Keratinocyte (primary cell): ENCODE data around the gene ACKR4. TPM values are rescaled to one million over a fixed set of nuclear protein-coding genes. Genes with fewer than 3 reads are reported as not detected.

Experiments used
- DNase-seq: peaks from one replicate; pipeline ENCODE4 v3.0.0-alpha.2; 2011; ENCODE audit warnings: low read depth, missing footprints, low spot score
- FAIRE-seq: peaks from 2 replicates; lab custom pipeline; 2011; peaks lifted over from hg19 to GRCh38; lab: Jason Lieb, UNC
- H2AFZ ChIP-seq: 2 replicates; pipeline ENCODE4 v1.6.0; 2012; ENCODE audit warnings: low read length, control low read depth, inconsistent platforms; ENCODE audit not compliant: control insufficient read depth
- H3K27ac ChIP-seq: 2 replicates; pipeline ENCODE4 v1.5.1; 2011; ENCODE audit warnings: low read length; ENCODE audit not compliant: control insufficient read depth, insufficient read depth
- H3K27me3 ChIP-seq: 3 replicates; pipeline ENCODE4 v1.6.0; 2011; ENCODE audit warnings: low read length; ENCODE audit not compliant: control insufficient read depth, insufficient read depth; ENCODE audit errors: extremely low read depth
- H3K36me3 ChIP-seq, 2 experiments: 2 replicates in 1 of 2; 3 replicates in 1 of 2; pipeline ENCODE4 v1.5.1; 2011; ENCODE audit warnings: low read length in 2 of 2, mild to moderate bottlenecking in 1 of 2; ENCODE audit not compliant: control insufficient read depth in 2 of 2, insufficient read depth in 2 of 2; ENCODE audit errors: extremely low read depth in 1 of 2
- H3K4me1 ChIP-seq: 3 replicates; pipeline ENCODE4 v1.5.1; 2011; ENCODE audit warnings: low read length; ENCODE audit not compliant: control insufficient read depth, insufficient read depth; ENCODE audit errors: extremely low read depth
- H3K4me2 ChIP-seq: 3 replicates; pipeline ENCODE4 v1.6.0; 2011; ENCODE audit warnings: low read depth, low read length; ENCODE audit not compliant: control insufficient read depth, insufficient read depth; ENCODE audit errors: extremely low read depth
- H3K4me3 ChIP-seq, 3 experiments: fragments of 200-600 bp in 1 of 3; sonication (generic) in 1 of 3; 2 replicates in 2 of 3; 3 replicates in 1 of 3; pipeline ENCODE4 v1.5.1; 2011 to 2016; ENCODE audit warnings: low read length in 3 of 3, mild to moderate bottlenecking in 3 of 3, control low read depth in 2 of 3, inconsistent platforms in 1 of 3, low read depth in 1 of 3, mixed read lengths in 1 of 3, mixed run types in 1 of 3, moderate library complexity in 1 of 3; ENCODE audit not compliant: control insufficient read depth in 2 of 3, insufficient read depth in 2 of 3; ENCODE audit errors: extremely low read depth in 1 of 3
- H3K79me2 ChIP-seq: 2 replicates; pipeline ENCODE4 v1.6.0; 2012; ENCODE audit warnings: low read length; ENCODE audit not compliant: control insufficient read depth, insufficient read depth
- H3K9ac ChIP-seq: 3 replicates; pipeline ENCODE4 v1.6.0; 2011; ENCODE audit warnings: low read length; ENCODE audit not compliant: control insufficient read depth, insufficient read depth; ENCODE audit errors: extremely low read depth
- H3K9me1 ChIP-seq: 3 replicates; pipeline ENCODE4 v1.6.0; 2011; ENCODE audit warnings: low read length; ENCODE audit not compliant: control insufficient read depth, insufficient read depth; ENCODE audit errors: extremely low read depth
- H3K9me3 ChIP-seq: 2 replicates; pipeline ENCODE4 v1.5.1; 2012; ENCODE audit warnings: low read depth, low read length; ENCODE audit not compliant: control insufficient read depth
- H4K20me1 ChIP-seq: 3 replicates; pipeline ENCODE4 v1.6.0; 2011; ENCODE audit warnings: low read length; ENCODE audit not compliant: control insufficient read depth, insufficient read depth; ENCODE audit errors: extremely low read depth
- CTCF ChIP-seq, 3 experiments: IDR thresholded peaks in 1 of 3; conservative IDR thresholded peaks in 1 of 3; optimal IDR thresholded peaks in 1 of 3; 2 replicates in 2 of 3; 3 replicates in 1 of 3; pipeline versions ENCODE3 to v1.5.1; 2011; ENCODE audit warnings: low read length in 3 of 3, mild to moderate bottlenecking in 3 of 3, moderate library complexity in 2 of 3, control low read depth in 1 of 3, inconsistent platforms in 1 of 3; ENCODE audit not compliant: insufficient read depth in 2 of 3; ENCODE audit errors: extremely low read depth in 1 of 3
- EZH2 ChIP-seq: IDR thresholded peaks from one replicate; pipeline ENCODE4 v1.6.1; 2012; ENCODE audit warnings: inconsistent platforms, mild to moderate bottlenecking, low read length, moderate library complexity
- dilution Hi-C: fragments of 300-500 bp; cut with MboI; formaldehyde crosslinking; loops from one replicate; pipeline ENCODE4 v1.7.0; 2020; ENCODE audit warnings: low sequenced_read_pairs; ENCODE audit not compliant: extremely low pct_ligation_motif_present
- polyA plus RNA-seq, 5 experiments: library from polyadenylated mRNA; depleted of rRNA in 3 of 5; stranded (reverse) in 3 of 5; stranded (forward) in 1 of 5; unstranded in 1 of 5; fragments of >200 nt; gene quantifications; 1 replicate in 1 of 5; 2 replicates in 3 of 5; 3 replicates in 1 of 5; pipeline versions ENCODE4 v1.2.1 to v1.2.3, GENCODE V29; 2011 to 2012; ENCODE audit warnings: missing spikeins in 2 of 5, low read depth in 1 of 5, low replicate concordance in 1 of 5

ACKR4 gene
- polyA plus RNA-seq, 1 donor (not counting 4 experiments of a cell fraction or from before 2014, with no cell fraction given), result 0.67 TPM

DNA sequence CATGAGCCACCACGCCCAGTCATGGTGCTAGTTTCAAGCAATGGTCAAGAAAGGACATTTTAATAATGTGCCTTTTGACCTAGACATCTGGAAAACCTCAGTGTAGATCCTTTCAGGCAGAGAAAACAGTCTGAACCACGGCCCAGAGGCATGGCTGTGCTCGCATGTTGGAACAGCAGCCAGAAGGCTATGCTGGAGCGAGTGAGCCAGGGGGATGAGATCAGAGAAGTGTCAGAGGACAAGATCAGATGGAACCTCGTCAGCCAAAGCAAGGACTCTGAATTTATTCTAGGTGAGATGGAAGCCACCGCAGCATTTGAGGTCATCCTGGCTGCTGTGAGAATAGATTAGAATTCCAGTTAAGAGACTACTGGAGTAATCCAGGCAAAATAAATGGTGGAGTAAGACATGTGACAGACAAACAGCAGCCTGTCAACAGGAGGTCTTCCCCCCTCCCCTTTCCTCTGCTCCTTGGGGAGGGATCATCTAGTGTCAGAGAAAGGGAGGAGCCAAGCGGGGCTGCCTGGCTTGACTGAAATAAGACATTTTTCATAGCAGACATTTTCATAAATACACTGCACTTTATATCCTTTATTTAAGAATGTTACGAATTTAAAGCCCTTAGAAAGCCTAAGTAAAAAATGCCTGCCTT is 40.4 kb upstream of the ACKR4 start:
- H3K9me3 ChIP-seq, result no peaks in the 10 kb centered on the region
- FAIRE-seq (no peak), DNase-seq (no peak)
- peaks cover 0 to 1% of the 10 kb centered on the region in 2 experiments for H3K36me3 ChIP-seq
- dilution Hi-C loops, result no loop called here
- no peaks in the 10 kb centered on the region for H3K9me1 ChIP-seq
- H3K27ac ChIP-seq, result no peak overlapping the region
- H4K20me1 ChIP-seq, result no peaks in the 10 kb centered on the region
- no peak overlapping the region for H3K4me2 ChIP-seq
- no peak overlapping the region for H3K9ac ChIP-seq
- no peaks in the 10 kb centered on the region for H3K27me3 ChIP-seq
- TF ChIP-seq EZH2 (no peak), CTCF (optimal IDR thresholded peaks at IDR 0.05 in 1 of 3, IDR thresholded peaks at IDR 0.05 in 1 of 3, conservative IDR thresholded peaks at IDR 0.05 in 1 of 3; ENCODE audit: extremely low read depth in 1 of 3, insufficient read depth in 2 of 3, low read length in 3 of 3) (no peak)
- H3K4me3 ChIP-seq, result no peak overlapping the region
- H2AFZ ChIP-seq, result no peak overlapping the region
- no peaks in the 10 kb centered on the region for H3K4me1 ChIP-seq
- H3K79me2 ChIP-seq, result no peaks in the 10 kb centered on the region

DNA sequence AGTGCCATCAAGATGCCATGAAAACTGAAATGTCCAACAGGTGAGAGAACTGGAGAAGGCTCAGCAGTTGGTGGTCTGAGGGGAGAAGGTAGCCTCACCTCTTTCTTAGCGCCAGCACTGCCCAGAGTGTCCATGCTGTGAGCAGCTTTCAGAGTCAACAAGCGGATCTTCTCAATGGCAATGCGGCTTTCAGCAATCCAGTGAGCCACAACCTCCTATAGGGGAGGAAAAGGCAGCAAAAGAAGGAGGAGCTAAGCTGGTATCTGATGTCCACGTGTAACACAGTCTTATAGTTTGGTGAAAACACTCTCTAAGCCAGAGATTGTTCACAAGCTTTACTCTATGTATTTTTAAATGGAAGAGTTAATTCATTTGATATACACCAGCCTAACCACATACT is 36.1 kb upstream of the ACKR4 start:
- Histone ChIP-seq H3K79me2 (no peaks in the 10 kb centered on the region), H3K27me3 (no peaks in the 10 kb centered on the region), H3K36me3 (peaks cover 0 to 1% of the 10 kb centered on the region in 2 experiments), H2AFZ (no peak overlapping the region), H3K4me3 (no peak overlapping the region), H3K9ac (no peak overlapping the region), H3K9me1 (no peaks in the 10 kb centered on the region), H3K4me1 (no peaks in the 10 kb centered on the region), H3K27ac (no peak overlapping the region), H3K9me3 (no peaks in the 10 kb centered on the region), H4K20me1 (no peaks in the 10 kb centered on the region), H3K4me2 (no peak overlapping the region)
- TF ChIP-seq CTCF (optimal IDR thresholded peaks at IDR 0.05 in 1 of 3, IDR thresholded peaks at IDR 0.05 in 1 of 3, conservative IDR thresholded peaks at IDR 0.05 in 1 of 3; ENCODE audit: extremely low read depth in 1 of 3, insufficient read depth in 2 of 3, low read length in 3 of 3) (no peak), EZH2 (no peak)
- no peak for FAIRE-seq
- DNase-seq, result no peak
- dilution Hi-C loops, result no loop called here
